BLaER1 treated with 17β-estradiol and CSF1 and Interleukin-3, amounts not matched to agents 10 nM and 100 nM (cell line): ENCODE data around the gene CELF3.
"Not testable (repeated sequence)": the region's sequence is repeated elsewhere in the genome, so short reads cannot be mapped to it uniquely, and the experiment has no call there.

Experiments
- H3K27ac ChIP-seq, 11 experiments: shearing (Covaris generic); formaldehyde crosslinking; 2 replicates each; pipeline ENCODE4 v1.8.1; 2022
- H3K27me3 ChIP-seq, 11 experiments: shearing (Covaris generic); formaldehyde crosslinking; 2 replicates each; pipeline ENCODE4 v1.8.1; 2022
- H3K36me3 ChIP-seq, 11 experiments: shearing (Covaris generic); formaldehyde crosslinking; 2 replicates each; pipeline ENCODE4 v1.8.1; 2022
- H3K4me1 ChIP-seq, 10 experiments: shearing (Covaris generic); formaldehyde crosslinking; 2 replicates each; pipeline ENCODE4 v1.8.1; 2022
- H3K4me2 ChIP-seq, 11 experiments: shearing (Covaris generic); formaldehyde crosslinking; 2 replicates each; pipeline ENCODE4 v1.8.1; 2022
- H3K4me3 ChIP-seq, 10 experiments: shearing (Covaris generic); formaldehyde crosslinking; 2 replicates each; pipeline ENCODE4 v1.8.1; 2022
- H3K9ac ChIP-seq, 11 experiments: shearing (Covaris generic); formaldehyde crosslinking; 2 replicates each; pipeline ENCODE4 v1.8.1; 2022
- H3K9me3 ChIP-seq, 11 experiments: shearing (Covaris generic); formaldehyde crosslinking; replicated peaks in 1 of 11; 2 replicates each; pipeline ENCODE4 v1.8.1; 2022
- H4K20me1 ChIP-seq, 11 experiments: shearing (Covaris generic); formaldehyde crosslinking; 2 replicates each; pipeline ENCODE4 v1.8.1; 2022
- Cebpa-rat ChIP-seq, 11 experiments: shearing (Covaris generic); IDR thresholded peaks; 2 replicates each; pipeline ENCODE4 v1.8.1; 2022

Gene CELF3

DNA sequence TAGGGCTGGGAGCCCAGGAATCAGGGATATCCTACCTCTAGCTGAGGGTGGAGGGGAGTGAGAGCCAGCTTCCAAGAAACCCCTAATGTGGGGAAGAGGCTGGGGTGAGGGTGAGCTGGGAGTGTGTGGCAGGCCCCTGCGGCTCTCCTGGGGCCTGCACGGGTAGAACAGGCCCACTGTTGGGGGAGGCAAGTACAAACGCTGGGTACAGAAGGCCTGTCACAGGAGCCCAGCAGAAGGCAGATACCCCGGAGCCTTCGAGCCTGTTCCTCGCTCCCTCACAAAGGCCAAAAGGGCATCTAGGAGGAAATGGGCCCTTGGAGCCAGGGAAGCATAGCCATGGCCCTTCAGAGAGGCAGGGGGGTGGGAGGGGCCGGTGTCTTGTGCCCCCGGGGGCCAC, 13.7 kb downstream of the CELF3 start:
- Histone ChIP-seq H3K4me3 (peak overlapping the region in 5 of 10 experiments; percentile 27 to 43 (median 39); a peak in 6 of 20 replicates), H3K27me3 (no peaks in the 10 kb centered on the region), H3K4me2 (peak overlapping the region; percentile 62 to 98 (median 92)), H4K20me1 (peaks cover 0 to 6% (median 0%) of the 10 kb centered on the region in 11 experiments; a peak in 1 of 22 replicates), H3K4me1 (peaks cover 31 to 63% (median 55%) of the 10 kb centered on the region in 10 experiments), H3K27ac (peak overlapping the region in 9 of 11 experiments; percentile 11 to 81 (median 71); a peak in 17 of 22 replicates), H3K9me3 (no peaks in the 10 kb centered on the region), H3K9ac (peak overlapping the region in 9 of 11 experiments; percentile 45 to 79 (median 65); a peak in 18 of 22 replicates), H3K36me3 (peaks cover 33 to 41% (median 37%) of the 10 kb centered on the region in 11 experiments)
- TF ChIP-seq Cebpa-rat (IDR thresholded peaks at IDR 0.05) = no peak

DNA sequence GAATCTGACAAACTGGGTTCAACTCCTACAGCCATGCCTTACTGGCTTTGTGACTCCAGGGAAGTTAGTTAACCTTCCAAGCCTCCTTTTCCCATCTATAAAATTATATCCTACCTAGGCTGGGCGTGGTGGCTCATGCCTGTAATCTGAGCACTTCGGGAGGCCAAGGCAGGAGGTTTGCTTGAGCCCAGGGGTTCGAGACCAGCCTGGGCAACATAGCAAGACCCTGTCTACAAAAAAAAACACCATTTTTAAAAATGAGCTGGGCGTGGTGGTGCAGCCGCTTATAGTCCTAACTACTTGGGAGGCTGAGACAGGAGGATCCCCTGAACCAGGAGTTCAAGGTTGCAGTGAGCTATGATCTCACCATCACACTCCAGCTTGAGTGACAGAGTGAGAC, 15.1 kb downstream of the CELF3 start:
- Histone ChIP-seq H4K20me1 (peaks cover 0 to 6% (median 0%) of the 10 kb centered on the region in 11 experiments; a peak in 1 of 22 replicates), H3K27me3 (no peaks in the 10 kb centered on the region), H3K4me2 (no peak overlapping the region), H3K36me3 (peaks cover 45 to 55% (median 51%) of the 10 kb centered on the region in 11 experiments), H3K4me3 (no peak overlapping the region), H3K9me3 (no peaks in the 10 kb centered on the region), H3K9ac (no peak overlapping the region), H3K27ac (no peak overlapping the region), H3K4me1 (peaks cover 23 to 52% (median 41%) of the 10 kb centered on the region in 10 experiments)
- TF ChIP-seq Cebpa-rat (IDR thresholded peaks at IDR 0.05) = no peak

DNA sequence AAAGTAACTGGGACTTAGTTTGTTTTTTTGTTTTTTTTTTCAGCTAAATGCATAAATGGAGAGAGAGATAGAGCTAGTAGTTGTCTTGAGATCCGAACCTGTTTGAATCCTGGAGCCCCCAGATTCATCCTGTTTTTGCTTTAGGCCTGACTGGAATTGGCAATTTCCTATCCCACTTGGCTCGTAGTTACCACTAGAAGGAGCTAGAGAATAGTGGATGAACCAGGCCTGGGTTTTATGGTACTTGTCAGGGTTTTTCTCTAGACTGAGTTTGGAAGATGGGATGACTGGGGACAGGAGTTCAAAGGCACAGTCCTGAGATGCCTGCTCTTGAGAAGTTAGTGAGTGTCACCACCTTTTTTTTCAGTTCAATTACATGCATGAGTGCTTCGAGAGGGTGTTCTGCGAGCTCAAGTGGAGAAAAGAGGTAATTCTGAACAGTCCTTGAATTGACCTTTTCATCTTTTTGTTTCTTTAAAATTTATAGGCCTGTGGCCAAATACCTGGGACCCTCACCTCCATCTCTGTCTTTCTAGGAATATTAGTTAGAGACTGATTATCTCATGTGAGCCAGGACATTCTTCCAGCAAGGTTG, 23.4 kb downstream of the CELF3 start:
- TF ChIP-seq Cebpa-rat (IDR thresholded peaks at IDR 0.05) = no peak
- H3K27me3 ChIP-seq = no peaks in the 10 kb centered on the region
- no peak overlapping the region for H3K9ac ChIP-seq
- H3K27ac ChIP-seq = peak overlapping the region in 1 of 11 experiments; percentile 77; a peak in 1 of 22 replicates
- no peaks in the 10 kb centered on the region for H3K9me3 ChIP-seq
- no peak overlapping the region for H3K4me3 ChIP-seq
- no peak overlapping the region for H3K4me2 ChIP-seq
- peaks cover 51 to 75% (median 71%) of the 10 kb centered on the region in 11 experiments for H3K36me3 ChIP-seq
- peaks cover 0 to 35% (median 23%) of the 10 kb centered on the region in 10 experiments; a peak in 14 of 20 replicates for H3K4me1 ChIP-seq
- 0 out of 22 replicates have a peak, but pooled peaks cover 0 to 8% (median 0%) of the 10 kb centered on the region in 11 experiments for H4K20me1 ChIP-seq

DNA sequence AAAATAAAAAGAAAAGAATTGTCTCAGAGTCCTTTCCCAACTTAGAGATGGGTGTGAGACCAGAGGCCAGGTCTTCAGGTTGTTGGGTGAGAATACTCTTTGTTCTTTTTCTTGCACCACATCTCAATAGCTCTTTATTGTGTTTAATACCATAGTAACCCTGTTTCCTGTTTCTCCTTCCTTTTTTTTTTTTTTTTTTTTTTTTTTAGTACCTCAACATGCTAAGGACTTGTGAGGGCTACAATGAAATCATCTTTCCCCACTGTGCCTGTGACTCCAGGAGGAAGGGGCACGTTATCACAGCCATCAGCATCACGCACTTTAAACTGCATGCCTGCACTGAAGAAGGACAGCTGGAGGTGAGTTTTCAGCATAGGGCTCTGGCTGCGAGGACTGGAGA, 24.4 kb downstream of the CELF3 start:
- Histone ChIP-seq H3K27ac (peak overlapping the region in 5 of 11 experiments; percentile 6 to 77 (median 37); a peak in 7 of 22 replicates), H3K4me3 (no peak overlapping the region), H3K9me3 (no peaks in the 10 kb centered on the region), H3K27me3 (no peaks in the 10 kb centered on the region), H3K4me2 (peak overlapping the region in 5 of 11 experiments; percentile 5 to 52 (median 45); a peak in 9 of 22 replicates), H4K20me1 (0 out of 22 replicates have a peak, but pooled peaks cover 0 to 8% (median 0%) of the 10 kb centered on the region in 11 experiments), H3K4me1 (peaks cover 0 to 35% (median 23%) of the 10 kb centered on the region in 10 experiments; a peak in 14 of 20 replicates), H3K9ac (peak overlapping the region in 3 of 11 experiments; percentile 8 to 45 (median 25); a peak in 3 of 22 replicates), H3K36me3 (peaks cover 49 to 75% (median 65%) of the 10 kb centered on the region in 11 experiments)
- no peak for TF ChIP-seq Cebpa-rat (IDR thresholded peaks at IDR 0.05)

DNA sequence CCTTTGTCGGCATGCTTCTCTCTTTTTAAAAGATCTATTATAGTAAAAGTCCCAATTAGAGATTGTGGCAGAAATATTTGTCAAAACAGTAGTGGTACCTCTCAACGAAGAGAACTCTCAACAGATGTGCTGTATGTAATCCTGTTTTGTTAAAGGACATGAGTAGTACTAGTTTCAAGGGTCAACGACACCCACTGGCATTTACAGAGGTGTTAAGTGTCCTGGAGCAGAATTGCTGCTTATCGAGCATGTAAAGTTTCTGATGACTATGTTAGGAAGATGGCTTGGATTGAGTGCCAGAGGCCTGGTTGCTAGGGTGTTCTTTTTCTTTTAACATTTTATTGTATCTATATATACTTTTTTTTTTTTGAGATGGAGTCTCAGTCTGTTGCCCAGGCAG, 27.1 kb downstream of the CELF3 start:
- no peaks in the 10 kb centered on the region for H3K9me3 ChIP-seq
- no peaks in the 10 kb centered on the region for H3K27me3 ChIP-seq
- H3K4me2 ChIP-seq = no peak overlapping the region
- no peak for TF ChIP-seq Cebpa-rat (IDR thresholded peaks at IDR 0.05)
- peaks cover 0 to 29% (median 23%) of the 10 kb centered on the region in 10 experiments; a peak in 14 of 20 replicates for H3K4me1 ChIP-seq
- no peak overlapping the region for H3K4me3 ChIP-seq
- peaks cover 0 to 8% (median 0%) of the 10 kb centered on the region in 11 experiments; a peak in 1 of 22 replicates for H4K20me1 ChIP-seq
- H3K9ac ChIP-seq = no peak overlapping the region
- peaks cover 49 to 75% (median 65%) of the 10 kb centered on the region in 11 experiments for H3K36me3 ChIP-seq
- H3K27ac ChIP-seq = no peak overlapping the region

DNA sequence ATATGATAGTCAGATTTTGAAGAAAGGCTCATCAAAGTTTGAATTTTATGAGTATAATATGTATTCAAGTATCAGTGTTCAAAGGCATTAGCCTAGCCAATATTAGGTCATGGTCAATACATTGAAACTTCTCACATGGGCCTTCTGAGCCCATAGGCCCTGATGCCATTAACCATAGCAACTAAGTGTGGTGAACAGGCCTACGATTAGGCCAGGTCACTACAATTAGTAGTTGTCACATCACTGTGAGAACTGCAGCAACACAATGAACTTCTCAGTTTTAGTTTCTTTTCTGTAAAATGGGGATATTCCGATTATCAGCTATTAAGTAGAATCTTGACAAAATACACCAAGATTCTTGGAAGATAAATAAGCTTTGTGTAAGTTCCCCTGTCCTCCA, 30.0 kb downstream of the CELF3 start:
- TF ChIP-seq Cebpa-rat (IDR thresholded peaks at IDR 0.05) = no peak
- Histone ChIP-seq H3K4me2 (no peak overlapping the region), H3K27ac (no peak overlapping the region), H4K20me1 (no peaks in the 10 kb centered on the region; a peak in 1 of 22 replicates), H3K9me3 (no peaks in the 10 kb centered on the region), H3K4me3 (no peak overlapping the region), H3K36me3 (peaks cover 43 to 76% (median 65%) of the 10 kb centered on the region in 11 experiments), H3K4me1 (peaks cover 0 to 25% (median 16%) of the 10 kb centered on the region in 10 experiments; a peak in 14 of 20 replicates), H3K27me3 (no peaks in the 10 kb centered on the region), H3K9ac (no peak overlapping the region)

DNA sequence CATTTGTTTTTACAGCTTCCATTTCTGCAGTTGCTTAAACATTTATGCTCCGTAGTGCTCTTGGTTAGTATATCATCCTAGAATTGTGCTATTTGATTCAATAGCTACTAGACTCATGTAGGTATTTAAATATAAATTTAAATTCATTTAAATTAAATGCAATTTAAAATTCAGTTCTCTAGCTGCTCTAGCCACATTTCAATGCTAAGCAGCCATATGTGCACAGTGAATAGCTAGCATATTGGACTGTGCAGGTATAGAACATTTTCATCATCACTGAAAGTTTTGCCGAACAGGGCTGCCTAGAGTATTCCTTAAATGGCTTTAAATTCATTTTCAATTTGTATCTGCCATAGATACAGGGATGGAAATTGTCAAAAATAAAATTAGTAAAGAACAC, 32.5 kb downstream of the CELF3 start:
- H3K4me2 ChIP-seq = no peak overlapping the region
- H3K9ac ChIP-seq = no peak overlapping the region
- H4K20me1 ChIP-seq = no peaks in the 10 kb centered on the region; a peak in 2 of 22 replicates
- no peaks in the 10 kb centered on the region for H3K27me3 ChIP-seq
- peaks cover 0 to 35% (median 25%) of the 10 kb centered on the region in 10 experiments; a peak in 13 of 20 replicates for H3K4me1 ChIP-seq
- TF ChIP-seq Cebpa-rat (IDR thresholded peaks at IDR 0.05) = no peak
- H3K36me3 ChIP-seq = peaks cover 50 to 81% (median 67%) of the 10 kb centered on the region in 11 experiments
- H3K27ac ChIP-seq = no peak overlapping the region
- H3K4me3 ChIP-seq = no peak overlapping the region
- H3K9me3 ChIP-seq = no peaks in the 10 kb centered on the region

DNA sequence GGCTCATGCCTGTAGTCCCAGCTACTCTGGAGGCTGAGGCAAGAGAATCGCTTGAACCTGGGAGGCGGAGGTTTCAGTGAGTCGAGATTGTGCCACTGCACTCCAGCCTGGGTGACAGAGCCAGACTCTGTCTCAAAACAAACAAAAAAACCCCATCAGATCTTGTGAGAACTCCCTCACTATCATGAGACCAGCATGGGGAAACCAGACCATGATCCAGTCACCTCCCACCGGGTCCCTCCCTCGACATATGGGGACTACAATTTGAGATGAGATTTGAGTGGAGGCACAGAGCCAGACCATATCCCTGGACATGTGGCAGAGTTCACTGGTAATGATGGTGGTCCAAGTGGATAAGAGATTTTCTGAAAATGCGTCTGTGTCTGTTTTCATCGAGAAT, 33.7 kb downstream of the CELF3 start:
- H3K27ac ChIP-seq, H3K4me3 ChIP-seq, H3K4me2 ChIP-seq, H4K20me1 ChIP-seq, H3K9ac ChIP-seq, H3K9me3 ChIP-seq, H3K27me3 ChIP-seq: not testable (repeated sequence)
- H3K36me3 ChIP-seq = peaks cover 59 to 90% (median 70%) of the 10 kb centered on the region in 11 experiments
- H3K4me1 ChIP-seq = peaks cover 0 to 45% (median 26%) of the 10 kb centered on the region in 10 experiments; a peak in 13 of 20 replicates

DNA sequence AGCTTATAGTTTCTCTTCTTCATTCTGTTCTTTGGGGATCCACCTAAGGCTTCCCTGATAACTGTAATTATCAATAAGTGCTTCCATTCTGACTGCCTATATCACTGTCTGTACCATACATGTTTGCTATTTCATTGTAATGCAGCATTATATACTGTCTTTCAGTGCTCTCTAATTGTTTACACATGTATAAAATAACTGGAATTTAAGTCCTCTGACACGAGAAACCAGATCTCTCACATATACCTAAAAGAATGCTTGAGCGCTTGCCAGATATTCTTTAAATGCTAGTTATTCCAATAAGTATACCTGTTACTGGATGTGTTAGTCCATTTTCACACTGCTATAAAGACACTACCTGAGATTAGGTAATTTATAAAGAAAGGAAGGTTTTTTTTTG, 34.7 kb downstream of the CELF3 start:
- Histone ChIP-seq H3K4me2 (peak overlapping the region in 5 of 11 experiments; percentile 4 to 71 (median 69); a peak in 8 of 22 replicates), H3K36me3 (peaks cover 52 to 88% (median 74%) of the 10 kb centered on the region in 11 experiments)
- TF ChIP-seq Cebpa-rat (IDR thresholded peaks at IDR 0.05) = no peak

More for the DNA sequence above, 34.7 kb downstream of the CELF3 start:
- Histone ChIP-seq H3K9ac (no peak overlapping the region), H4K20me1 (no peaks in the 10 kb centered on the region; a peak in 3 of 22 replicates), H3K27ac (peak overlapping the region in 1 of 11 experiments; percentile 27; a peak in 1 of 22 replicates), H3K4me1 (peaks cover 0 to 45% (median 26%) of the 10 kb centered on the region in 10 experiments; a peak in 13 of 20 replicates), H3K9me3 (no peaks in the 10 kb centered on the region), H3K27me3 (no peaks in the 10 kb centered on the region), H3K4me3 (no peak overlapping the region)
